Stimulated activated naive CD8-positive, alpha-beta T cell treated with anti-CD3 and anti-CD28 coated beads, Interleukin-15, amount 100 ng/mL, for 72 hours (primary cell): ENCODE results near the gene PUSL1.

Experiments used
- ATAC-seq: fragments of 150-1000 bp; cut with Tn5 transposase; 2 replicates; pipeline ENCODE4 v1.10.0; 2021; ENCODE audit warnings: mild to moderate bottlenecking, moderate library complexity
- DNase-seq, 2 donors: peaks; one replicate each; pipeline ENCODE4 v3.0.0; 2021 to 2022
- H3K27ac Mint-ChIP-seq, 2 donors: one replicate each; pipeline ENCODE4 v1.8.0; 2022; ENCODE audit warnings: mild to moderate bottlenecking in 2 of 2, mixed read lengths in 2 of 2, moderate library complexity in 2 of 2
- H3K27me3 Mint-ChIP-seq: one replicate; pipeline ENCODE4 v1.8.0; 2022; ENCODE audit warnings: mixed read lengths
- H3K4me1 Mint-ChIP-seq: one replicate; pipeline ENCODE4 v1.8.0; 2022; ENCODE audit warnings: mild to moderate bottlenecking, mixed read lengths
- H3K4me3 Mint-ChIP-seq, 2 donors: one replicate each; pipeline ENCODE4 v1.8.0; 2022; ENCODE audit warnings: mild to moderate bottlenecking in 2 of 2, mixed read lengths in 2 of 2, moderate library complexity in 1 of 2
- H3K9me3 Mint-ChIP-seq, 2 donors: one replicate each; pipeline ENCODE4 v1.8.0; 2022; ENCODE audit warnings: mixed read lengths in 2 of 2

The PUSL1 gene

GRCh38 chr1:1319646-1319941 lies 11.2 kb downstream of the PUSL1 start:
- H3K9me3 Mint-ChIP-seq, result no peaks in the 10 kb centered on the region
- no peaks in the 10 kb centered on the region for H3K27me3 Mint-ChIP-seq
- no peak for DNase-seq
- H3K4me1 Mint-ChIP-seq, result peaks cover 60% of the 10 kb centered on the region
- peak overlapping the region in 1 of 2 donors; percentile 96 for H3K27ac Mint-ChIP-seq
- no peak overlapping the region for H3K4me3 Mint-ChIP-seq
- ATAC-seq, result no peak

GRCh38 chr1:1320666-1321448 lies 12.5 kb downstream of the PUSL1 start:
- Mint-ChIP-seq H3K9me3 (no peaks in the 10 kb centered on the region), H3K27ac (peak overlapping the region in 1 of 2 donors; percentile 96), H3K27me3 (no peaks in the 10 kb centered on the region), H3K4me3 (no peak overlapping the region), H3K4me1 (peaks cover 59% of the 10 kb centered on the region)
- ATAC-seq (no peak), DNase-seq (no peak)

GRCh38 chr1:1321477-1321876 lies 13.1 kb downstream of the PUSL1 start:
- Mint-ChIP-seq H3K4me3 (no peak overlapping the region), H3K4me1 (peaks cover 65% of the 10 kb centered on the region), H3K27ac (no peak overlapping the region), H3K9me3 (no peaks in the 10 kb centered on the region), H3K27me3 (no peaks in the 10 kb centered on the region)
- ATAC-seq (no peak), DNase-seq (no peak)

- Mint-ChIP-seq H3K4me1 (peaks cover 72% of the 10 kb centered on the region), H3K27ac (peak overlapping the region in 1 of 2 donors; percentile 20), H3K4me3 (peak overlapping the region; percentile 71 to 89), H3K27me3 (no peaks in the 10 kb centered on the region), H3K9me3 (no peaks in the 10 kb centered on the region)
- no peak for DNase-seq
- no peak for ATAC-seq
Measured at GRCh38 chr1:1322418-1322817, 14.0 kb downstream of the PUSL1 start.

GRCh38 chr1:1322952-1323351 lies 14.6 kb downstream of the PUSL1 start:
- ATAC-seq (no peak), DNase-seq (no peak)
- peak overlapping the region; percentile 89 to 96 for H3K4me3 Mint-ChIP-seq
- H3K4me1 Mint-ChIP-seq, result peaks cover 75% of the 10 kb centered on the region
- H3K9me3 Mint-ChIP-seq, result no peaks in the 10 kb centered on the region
- no peaks in the 10 kb centered on the region for H3K27me3 Mint-ChIP-seq
- no peak overlapping the region for H3K27ac Mint-ChIP-seq

- DNase-seq, result no peak
- H3K27ac Mint-ChIP-seq, result peak overlapping the region in 1 of 2 donors; percentile 98
- H3K4me3 Mint-ChIP-seq, result peak overlapping the region; percentile 90 to 91
- no peaks in the 10 kb centered on the region for H3K9me3 Mint-ChIP-seq
- ATAC-seq, result peak; percentile 44
- peaks cover 80% of the 10 kb centered on the region for H3K4me1 Mint-ChIP-seq
- no peaks in the 10 kb centered on the region for H3K27me3 Mint-ChIP-seq
Measured at GRCh38 chr1:1324084-1324523, 15.7 kb downstream of the PUSL1 start.

GRCh38 chr1:1324524-1325287 lies 16.3 kb downstream of the PUSL1 start, which contains the start of the genes CPTP and INTS11:
TSS of gene CPTP (plus strand) at chr1:1324802. CDS start at chr1:1326911, 2,109 bp downstream.
TSS of gene INTS11 (minus strand) at chr1:1324660. CDS start at chr1:1324608, 52 bp downstream.
- Mint-ChIP-seq H3K9me3 (peaks cover 1 to 2% of the 10 kb centered on the region in 2 donors), H3K27ac (peak within 1 kb of the TSS; percentile 98), H3K27me3 (no peaks in the 10 kb centered on the region), H3K4me1 (peaks cover 77% of the 10 kb centered on the region), H3K4me3 (peak within 1 kb of the TSS; percentile 90 to 96)
- peak; percentile 95 for DNase-seq
- peak; percentile 86 for ATAC-seq

GRCh38 chr1:1325288-1326074 lies 17.1 kb downstream of the PUSL1 start:
- Mint-ChIP-seq H3K27me3 (no peaks in the 10 kb centered on the region), H3K9me3 (peaks cover 4 to 6% of the 10 kb centered on the region in 2 donors), H3K4me1 (peaks cover 69% of the 10 kb centered on the region), H3K27ac (peak overlapping the region; percentile 57 to 89), H3K4me3 (peak overlapping the region; percentile 82 to 91)
- ATAC-seq, result no peak
- no peak for DNase-seq

- Mint-ChIP-seq H3K4me3 (peak overlapping the region; percentile 82 to 91), H3K27me3 (no peaks in the 10 kb centered on the region), H3K9me3 (peaks cover 4 to 6% of the 10 kb centered on the region in 2 donors), H3K4me1 (peaks cover 62% of the 10 kb centered on the region), H3K27ac (no peak overlapping the region)
- DNase-seq (no peak), ATAC-seq (no peak)
Measured at GRCh38 chr1:1326075-1326605, 17.7 kb downstream of the PUSL1 start.

GRCh38 chr1:1327291-1327690 lies 18.9 kb downstream of the PUSL1 start:
- no peak for ATAC-seq
- H3K4me3 Mint-ChIP-seq, result no peak overlapping the region
- DNase-seq, result no peak
- peaks cover 51% of the 10 kb centered on the region for H3K4me1 Mint-ChIP-seq
- H3K9me3 Mint-ChIP-seq, result peaks cover 4 to 6% of the 10 kb centered on the region in 2 donors
- H3K27me3 Mint-ChIP-seq, result no peaks in the 10 kb centered on the region
- peak overlapping the region in 1 of 2 donors; percentile 67 for H3K27ac Mint-ChIP-seq

GRCh38 chr1:1328254-1328653 lies 19.9 kb downstream of the PUSL1 start:
- Mint-ChIP-seq H3K9me3 (peaks cover 4 to 6% of the 10 kb centered on the region in 2 donors), H3K4me3 (no peak overlapping the region)
- DNase-seq, result no peak

GRCh38 chr1:1329304-1330210 lies 21.2 kb downstream of the PUSL1 start:
- H3K4me1 Mint-ChIP-seq, result peaks cover 30% of the 10 kb centered on the region
- DNase-seq, result no peak
- peaks cover 4 to 6% of the 10 kb centered on the region in 2 donors for H3K9me3 Mint-ChIP-seq
- H3K4me3 Mint-ChIP-seq, result no peak overlapping the region
- no peaks in the 10 kb centered on the region for H3K27me3 Mint-ChIP-seq
- no peak overlapping the region for H3K27ac Mint-ChIP-seq
- no peak for ATAC-seq

More at GRCh38 chr1:1328254-1328653, 19.9 kb downstream of the PUSL1 start:
- Mint-ChIP-seq H3K27ac (no peak overlapping the region), H3K4me1 (peaks cover 41% of the 10 kb centered on the region), H3K27me3 (no peaks in the 10 kb centered on the region)
- no peak for ATAC-seq

- Mint-ChIP-seq H3K9me3 (peaks cover 4 to 6% of the 10 kb centered on the region in 2 donors), H3K4me1 (peaks cover 26% of the 10 kb centered on the region), H3K4me3 (no peak overlapping the region), H3K27ac (no peak overlapping the region), H3K27me3 (no peaks in the 10 kb centered on the region)
- ATAC-seq, result no peak
- no peak for DNase-seq
Measured at GRCh38 chr1:1330366-1331067, 22.1 kb downstream of the PUSL1 start.
